HCT116 (cell line): Measurements from ENCODE around the gene NUP133. TPM values are rescaled to one million over a fixed set of nuclear protein-coding genes. Genes with fewer than 3 reads are reported as not detected.

ENCODE experiments used
- ATAC-seq: fragments of 200-7000 bp; cut with Tn5 transposase; 2 replicates; pipeline ENCODE4 v1.9.1; 2020; ENCODE audit warnings: mild to moderate bottlenecking, moderate library complexity
- BruUV-seq: library from RNA; stranded (reverse); fragments of 400-500 nt; replicated peaks from 2 replicates; lab custom pipeline; 2021; lab: Mats Ljungman, UMichigan
- CTCF ChIA-PET: fragments of 300-600 bp; sonication (Branson Sonifier 250); formaldehyde crosslinking; loops from one replicate; lab custom pipeline; 2021; ENCODE audit warnings: antibody characterized with exemption; lab: Charles Lee
- POLR2A ChIA-PET: fragments of 300-600, 350-600 bp; sonication (Branson Sonifier 250); formaldehyde crosslinking; loops from one replicate; lab custom pipeline; 2021; ENCODE audit warnings: antibody characterized with exemption; lab: Charles Lee
- RAD21 ChIA-PET, 2 experiments: fragments of 300-600 bp; sonication (Branson Sonifier 250); formaldehyde crosslinking; loops; one replicate each; lab custom pipeline; 2023; ENCODE audit warnings: low total read pairs in 2 of 2; ENCODE audit not compliant: uncharacterized antibody in 2 of 2, unreplicated experiment in 2 of 2, low non-redundant PET in 1 of 2; lab: Charles Lee
- DNase-seq: peaks from one replicate; pipeline ENCODE4 v3.0.0-alpha.2; 2010; ENCODE audit warnings: low read depth, low spot score
- H2AFZ ChIP-seq: fragments of 200-600 bp; shearing (Covaris generic), sonication (generic); 2 replicates; pipeline ENCODE4 v1.6.1; 2017; ENCODE audit warnings: low read depth, mixed run types, mixed read lengths, antibody characterized with exemption, low read length; ENCODE audit not compliant: poor library complexity, severe bottlenecking
- H3K27ac ChIP-seq: 2 replicates; pipeline ENCODE4 v1.5.1; 2012; ENCODE audit warnings: low read depth, low read length
- H3K27me3 ChIP-seq: fragments of 200-600 bp; sonication (generic); 2 replicates; pipeline ENCODE4 v1.6.1; 2016; ENCODE audit warnings: mixed run types, low read length, mixed read lengths; ENCODE audit not compliant: insufficient read depth
- H3K36me3 ChIP-seq, 2 experiments: fragments of 200-500 bp in 1 of 2; fragments of 200-600 bp in 1 of 2; sonication (Bioruptor generic) in 1 of 2; sonication (generic) in 1 of 2; 2 replicates each; pipeline versions ENCODE4 v1.5.1 to v1.6.1; 2014 to 2016; ENCODE audit warnings: low read length in 2 of 2, inconsistent platforms in 1 of 2, mixed read lengths in 1 of 2, mixed run types in 1 of 2; ENCODE audit not compliant: insufficient read depth in 2 of 2, control insufficient read depth in 1 of 2
- H3K4me1 ChIP-seq, 2 experiments: fragments of 200-600 bp in 1 of 2; sonication (generic) in 1 of 2; 2 replicates each; pipeline versions ENCODE4 v1.5.1 to v1.6.1; 2012 to 2017; ENCODE audit warnings: low read length in 2 of 2, inconsistent platforms in 1 of 2, mild to moderate bottlenecking in 1 of 2, mixed read lengths in 1 of 2, mixed run types in 1 of 2, moderate library complexity in 1 of 2; ENCODE audit not compliant: insufficient read depth in 2 of 2, control insufficient read depth in 1 of 2
- H3K4me2 ChIP-seq: fragments of 200-600 bp; sonication (generic); 2 replicates; pipeline ENCODE4 v1.6.1; 2017; ENCODE audit warnings: mixed run types, low read length, mixed read lengths
- H3K4me3 ChIP-seq, 2 experiments: fragments of 200-600 bp in 1 of 2; sonication (generic) in 1 of 2; replicated peaks in 1 of 2; 2 replicates each; pipeline ENCODE4 v1.5.1; 2011 to 2016; ENCODE audit warnings: low read length in 2 of 2, control low read depth in 1 of 2, low read depth in 1 of 2, mild to moderate bottlenecking in 1 of 2, mixed read lengths in 1 of 2, mixed run types in 1 of 2
- H3K79me2 ChIP-seq: fragments of 200-600 bp; sonication (generic); 2 replicates; pipeline ENCODE4 v1.6.1; 2017; ENCODE audit warnings: mild to moderate bottlenecking, mixed run types, low read length, moderate library complexity, mixed read lengths; ENCODE audit not compliant: insufficient read depth
- H3K9ac ChIP-seq: fragments of 200-600 bp; sonication (generic); 2 replicates; pipeline ENCODE4 v1.6.1; 2016; ENCODE audit warnings: low read length, mixed read lengths
- H3K9me2 ChIP-seq: fragments of 200-600 bp; sonication (generic), shearing (Covaris generic); 2 replicates; pipeline ENCODE4 v1.6.1; 2017; ENCODE audit warnings: mixed run types, mild to moderate bottlenecking, moderate library complexity; ENCODE audit not compliant: insufficient read depth
- H3K9me3 ChIP-seq, 2 experiments: fragments of 200-500 bp in 1 of 2; fragments of 200-600 bp in 1 of 2; sonication (Bioruptor generic) in 1 of 2; sonication (generic) in 1 of 2; 2 replicates each; pipeline ENCODE4 v1.6.1; 2014 to 2017; ENCODE audit warnings: low read length in 2 of 2, mixed read lengths in 2 of 2, inconsistent platforms in 1 of 2, low read depth in 1 of 2, mild to moderate bottlenecking in 1 of 2, mixed run types in 1 of 2, moderate library complexity in 1 of 2; ENCODE audit not compliant: control insufficient read depth in 1 of 2, insufficient read depth in 1 of 2
- H4K20me1 ChIP-seq: fragments of 200-600 bp; sonication (generic), shearing (Covaris generic); 2 replicates; pipeline ENCODE4 v1.6.1; 2017; ENCODE audit warnings: mixed run types, mild to moderate bottlenecking, moderate library complexity; ENCODE audit not compliant: insufficient read depth
- ATF3 ChIP-seq: IDR thresholded peaks from 2 replicates; pipeline ENCODE4 v1.6.1; 2012
- CBX3 ChIP-seq: IDR thresholded peaks from 2 replicates; pipeline ENCODE4 v1.6.1; 2012; ENCODE audit warnings: low read depth
- EGR1 ChIP-seq: IDR thresholded peaks from 2 replicates; pipeline ENCODE4 v1.6.1; 2012; ENCODE audit warnings: low read depth
- ELF1 ChIP-seq: IDR thresholded peaks from 2 replicates; pipeline ENCODE4 v1.6.1; 2012; ENCODE audit warnings: low read depth, borderline replicate concordance
- EZH2 ChIP-seq: fragments of 200-600 bp; sonication (generic); IDR thresholded peaks from 2 replicates; pipeline ENCODE4 v1.6.1; 2017; ENCODE audit warnings: antibody characterized with exemption, mixed run types
- EZH2phosphoT487 ChIP-seq: fragments of 200-600 bp; IDR thresholded peaks from 2 replicates; pipeline ENCODE4 v1.6.1; 2018; ENCODE audit warnings: antibody characterized with exemption, borderline replicate concordance
- JUND ChIP-seq: IDR thresholded peaks from 2 replicates; pipeline ENCODE4 v1.6.1; 2012
- POLR2A ChIP-seq: IDR thresholded peaks from 2 replicates; pipeline ENCODE4 v1.7.0; 2011; ENCODE audit warnings: borderline replicate concordance; ENCODE audit not compliant: insufficient read depth, insufficient read length; ENCODE audit errors: extremely low read depth
- POLR2AphosphoS5 ChIP-seq: IDR thresholded peaks from 2 replicates; pipeline ENCODE4 v1.6.1; 2011; ENCODE audit warnings: mild to moderate bottlenecking, low read depth, low read length, moderate library complexity
- REST ChIP-seq: IDR thresholded peaks from 2 replicates; pipeline ENCODE4 v1.6.1; 2012; ENCODE audit warnings: low read depth
- SIN3A ChIP-seq: IDR thresholded peaks from 2 replicates; pipeline ENCODE4 v1.6.1; 2012; ENCODE audit warnings: low read depth
- SP1 ChIP-seq: IDR thresholded peaks from 2 replicates; pipeline ENCODE4 v1.6.1; 2012; ENCODE audit warnings: low read depth
- SRF ChIP-seq: IDR thresholded peaks from 2 replicates; pipeline ENCODE4 v1.6.1; 2012; ENCODE audit warnings: low read depth
- TCF7L2 ChIP-seq: IDR thresholded peaks from 2 replicates; pipeline ENCODE4 v1.7.0; 2011; ENCODE audit warnings: borderline replicate concordance, inconsistent platforms; ENCODE audit not compliant: insufficient read depth, insufficient read length; ENCODE audit errors: extremely low read depth
- YY1 ChIP-seq: IDR thresholded peaks from 2 replicates; pipeline ENCODE4 v1.6.1; 2011; ENCODE audit warnings: low read length, low read depth, moderate library complexity, mild to moderate bottlenecking; ENCODE audit not compliant: insufficient replicate concordance; ENCODE audit errors: extremely low read depth
- intact Hi-C: fragments of 100-400 bp; cut with micrococcal nuclease; formaldehyde crosslinking; loops from 2 replicates; pipeline ENCODE4 v1.10.0; 2022
- total RNA-seq: library from RNA; stranded (reverse); gene quantifications from one replicate; pipeline ENCODE4 v1.2.1, GENCODE V29; 2021; ENCODE audit not compliant: unreplicated experiment

Gene NUP133
- total RNA-seq, 1 experiment from 2014 or later, result 52.5 TPM

GRCh38 chr1:229445828-229446227 is 62.3 kb downstream of the NUP133 start:
- intact Hi-C loops, result no loop called here
- POLR2A ChIA-PET, result no interaction called here
- DNase-seq, result no peak

GRCh38 chr1:229440851-229441537 is 67.1 kb downstream of the NUP133 start:
- DNase-seq (no peak), ATAC-seq (no peak)
- no peaks in the 10 kb centered on the region for H3K79me2 ChIP-seq
- peaks cover 0 to 28% of the 10 kb centered on the region in 2 experiments; a peak in 2 of 4 replicates for H3K36me3 ChIP-seq
- H2AFZ ChIP-seq, result no peak overlapping the region
- no peak overlapping the region for H3K9ac ChIP-seq
- TF ChIP-seq YY1, result no peak
- no peak for TF ChIP-seq JUND
- no peak for TF ChIP-seq EZH2
- no peak for TF ChIP-seq TCF7L2
- no peak for TF ChIP-seq SIN3A
- TF ChIP-seq SRF, result no peak
- no peak for TF ChIP-seq EGR1
- no peak for TF ChIP-seq POLR2A
- no peak for TF ChIP-seq REST
- TF ChIP-seq ATF3, result no peak
- no peak for TF ChIP-seq EZH2phosphoT487
- no peak for TF ChIP-seq POLR2AphosphoS5
- BruUV-seq, result no TSS peak
- POLR2A ChIA-PET, result no interaction called here
- H3K9me2 ChIP-seq, result no peaks in the 10 kb centered on the region
- H3K4me1 ChIP-seq, result no peaks in the 10 kb centered on the region
- H3K4me3 ChIP-seq, result no peak overlapping the region
- intact Hi-C loops, result no loop called here
- H3K27me3 ChIP-seq, result no peaks in the 10 kb centered on the region
- H3K9me3 ChIP-seq, result no peaks in the 10 kb centered on the region
- no peak overlapping the region for H3K4me2 ChIP-seq
- CTCF ChIA-PET, result interaction anchor here (1.0 to 1.1 kb wide), 2 partner anchors 20 to 777 kb away, joined by 3 read pairs; no protein-coding TSS in a partner anchor
- RAD21 ChIA-PET, result no interaction called here
- no peaks in the 10 kb centered on the region for H4K20me1 ChIP-seq
- no peak overlapping the region for H3K27ac ChIP-seq

More at GRCh38 chr1:229445828-229446227, 62.3 kb downstream of the NUP133 start:
- Histone ChIP-seq H4K20me1 (no peaks in the 10 kb centered on the region), H3K27ac (no peak overlapping the region), H3K79me2 (no peaks in the 10 kb centered on the region), H3K27me3 (no peaks in the 10 kb centered on the region), H3K4me1 (no peaks in the 10 kb centered on the region), H3K9me3 (no peaks in the 10 kb centered on the region), H3K4me2 (no peak overlapping the region), H3K4me3 (no peak overlapping the region), H3K9ac (no peak overlapping the region), H3K36me3 (peaks cover 8 to 26% of the 10 kb centered on the region in 2 experiments; a peak in 3 of 4 replicates), H3K9me2 (no peaks in the 10 kb centered on the region), H2AFZ (no peak overlapping the region)
- CTCF ChIA-PET, result no interaction called here
- ATAC-seq, result no peak
- RAD21 ChIA-PET, result no interaction called here
- BruUV-seq, result no TSS peak
- TF ChIP-seq SP1 (no peak), ELF1 (no peak), CBX3 (no peak)
